Upper lobe of left lung (tissue), 6 donors: ENCODE results near the gene OR8G5. TPM values are rescaled to one million over a fixed set of nuclear protein-coding genes. Genes with fewer than 3 reads are reported as not detected.
A peak's percentile ranks its signal among the peaks of the same experiment; 100 is the strongest.

Experiments used
- ATAC-seq, 2 donors: fragments of 200-7000 bp; cut with Tn5 transposase; one replicate each; pipeline ENCODE4 v1.9.1; 2022; ENCODE audit warnings: mild to moderate bottlenecking in 2 of 2, moderate library complexity in 2 of 2; ENCODE audit not compliant: low FRiP score in 2 of 2
- DNase-seq, 2 donors: peaks; one replicate each; pipeline ENCODE4 v3.0.0-alpha.2; 2019 to 2020
- H3K27ac ChIP-seq, 4 donors: fragments of 200-600 bp; sonication (generic); one replicate each; pipeline ENCODE4 v1.5.1; 2016 to 2019
- H3K27me3 ChIP-seq, 4 donors: fragments of 200-600 bp; sonication (generic); one replicate each; pipeline ENCODE4 v1.5.1; 2017 to 2019
- H3K36me3 ChIP-seq, 4 donors: fragments of 200-600 bp; sonication (generic); one replicate each; pipeline ENCODE4 v1.5.1; 2016 to 2019
- H3K4me1 ChIP-seq, 4 donors: fragments of 200-600 bp; sonication (generic); one replicate each; pipeline ENCODE4 v1.5.1; 2018 to 2019
- H3K4me3 ChIP-seq, 4 donors: fragments of 200-600 bp; sonication (generic); one replicate each; pipeline ENCODE4 v1.5.1; 2017 to 2019; ENCODE audit warnings: mild to moderate bottlenecking in 2 of 4, moderate library complexity in 1 of 4
- H3K9me3 ChIP-seq, 4 donors: fragments of 200-600 bp; sonication (generic); one replicate each; pipeline ENCODE4 v1.5.1; 2018 to 2019
- EP300 ChIP-seq, 4 donors: sonication (generic); formaldehyde crosslinking; IDR thresholded peaks; one replicate each; pipeline ENCODE4 v1.5.1; 2017; ENCODE audit warnings: antibody characterized with exemption in 4 of 4, control low read depth in 2 of 4
- POLR2A ChIP-seq, 4 donors: fragments of 450-650 bp; IDR thresholded peaks; one replicate each; pipeline ENCODE4 v1.5.1; 2016 to 2017; ENCODE audit warnings: antibody characterized with exemption in 4 of 4, mild to moderate bottlenecking in 2 of 4
- POLR2AphosphoS5 ChIP-seq, 2 donors: sonication (generic); formaldehyde crosslinking; IDR thresholded peaks; one replicate each; pipeline ENCODE4 v1.5.1; 2017; ENCODE audit warnings: antibody characterized with exemption in 2 of 2
- WGBS, 2 donors: methylation state at CpG; one replicate each; pipeline ENCODE4 v1.1.5; 2017 to 2018; 5-methylcytosine and 5-hydroxymethylcytosine counted together
- total RNA-seq, 6 donors: library from RNA; depleted of rRNA in 4 of 6; stranded (reverse); fragments of >200 nt in 4 of 6; gene quantifications; one replicate each; pipeline versions ENCODE4 v1.1.0 to v1.2.1, GENCODE V29; 2016 to 2021
- TF ChIP-seq, protein P1 (sequence below), 6 experiments: fragments of 450-650 bp in 4 of 6; fragments of 200-600 bp in 2 of 6; sonication (generic) in 2 of 6; IDR thresholded peaks; one replicate each; pipeline ENCODE4 v1.5.1; 2016 to 2019; ENCODE audit warnings: antibody characterized with exemption in 6 of 6
- donor health status: DM: no; HTN: no; CAD: no; lungs with moderate emphysema.
- donor health status: DM: no; HTN: yes; CAD: no; lungs with severe emphysema.

OR8G5 gene, protein sequence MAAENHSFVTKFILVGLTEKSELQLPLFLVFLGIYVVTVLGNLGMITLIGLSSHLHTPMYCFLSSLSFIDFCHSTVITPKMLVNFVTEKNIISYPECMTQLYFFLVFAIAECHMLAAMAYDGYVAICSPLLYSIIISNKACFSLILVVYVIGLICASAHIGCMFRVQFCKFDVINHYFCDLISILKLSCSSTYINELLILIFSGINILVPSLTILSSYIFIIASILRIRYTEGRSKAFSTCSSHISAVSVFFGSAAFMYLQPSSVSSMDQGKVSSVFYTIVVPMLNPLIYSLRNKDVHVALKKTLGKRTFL
- under 1 TPM in 1 of 6 donors, not detected in 5; 0.64 TPM for total RNA-seq

DNA sequence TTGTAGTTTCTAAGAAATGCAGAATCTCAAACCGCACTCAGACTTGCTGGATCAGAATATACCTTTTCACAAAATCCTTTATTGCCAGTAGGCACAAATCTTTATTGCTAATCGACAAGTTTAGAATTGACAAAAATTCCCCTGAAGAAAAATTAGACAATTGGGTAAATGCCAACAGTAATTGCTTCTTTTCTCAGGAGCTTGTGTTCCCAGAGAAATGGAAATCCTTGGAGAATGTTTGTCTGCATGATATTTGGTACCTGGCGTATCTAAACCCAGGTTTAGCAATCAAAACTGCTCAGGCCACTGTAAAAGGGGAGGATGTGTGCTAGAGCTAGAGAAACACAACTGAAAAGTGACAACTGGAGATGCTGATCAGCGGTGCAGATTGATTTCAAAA is at the start of gene OR8G5:
TSS of gene OR8G5 (plus strand) at position 301 of the 400 bp plus-strand sequence. CDS start 8,556 bp downstream, outside the sequence.
- Histone ChIP-seq H3K9me3 (no peaks in the 10 kb centered on the region), H3K4me3 (no peak within 1 kb of the TSS), H3K4me1 (no peaks in the 10 kb centered on the region), H3K27me3 (no peaks in the 10 kb centered on the region), H3K36me3 (no peaks in the 10 kb centered on the region), H3K27ac (no peak within 1 kb of the TSS)
- ATAC-seq (no peak), DNase-seq (no peak)
- TF ChIP-seq POLR2A (IDR thresholded peaks at IDR 0.05) (no peak), EP300 (IDR thresholded peaks at IDR 0.05) (no peak), POLR2AphosphoS5 (IDR thresholded peaks at IDR 0.05) (no peak)
- TF ChIP-seq, protein P1, sequence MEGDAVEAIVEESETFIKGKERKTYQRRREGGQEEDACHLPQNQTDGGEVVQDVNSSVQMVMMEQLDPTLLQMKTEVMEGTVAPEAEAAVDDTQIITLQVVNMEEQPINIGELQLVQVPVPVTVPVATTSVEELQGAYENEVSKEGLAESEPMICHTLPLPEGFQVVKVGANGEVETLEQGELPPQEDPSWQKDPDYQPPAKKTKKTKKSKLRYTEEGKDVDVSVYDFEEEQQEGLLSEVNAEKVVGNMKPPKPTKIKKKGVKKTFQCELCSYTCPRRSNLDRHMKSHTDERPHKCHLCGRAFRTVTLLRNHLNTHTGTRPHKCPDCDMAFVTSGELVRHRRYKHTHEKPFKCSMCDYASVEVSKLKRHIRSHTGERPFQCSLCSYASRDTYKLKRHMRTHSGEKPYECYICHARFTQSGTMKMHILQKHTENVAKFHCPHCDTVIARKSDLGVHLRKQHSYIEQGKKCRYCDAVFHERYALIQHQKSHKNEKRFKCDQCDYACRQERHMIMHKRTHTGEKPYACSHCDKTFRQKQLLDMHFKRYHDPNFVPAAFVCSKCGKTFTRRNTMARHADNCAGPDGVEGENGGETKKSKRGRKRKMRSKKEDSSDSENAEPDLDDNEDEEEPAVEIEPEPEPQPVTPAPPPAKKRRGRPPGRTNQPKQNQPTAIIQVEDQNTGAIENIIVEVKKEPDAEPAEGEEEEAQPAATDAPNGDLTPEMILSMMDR (IDR thresholded peaks at IDR 0.05): no peak
- WGBS, 2 donors: 70 to 82% methylated on average over 4 of the region's 4 CpGs

DNA sequence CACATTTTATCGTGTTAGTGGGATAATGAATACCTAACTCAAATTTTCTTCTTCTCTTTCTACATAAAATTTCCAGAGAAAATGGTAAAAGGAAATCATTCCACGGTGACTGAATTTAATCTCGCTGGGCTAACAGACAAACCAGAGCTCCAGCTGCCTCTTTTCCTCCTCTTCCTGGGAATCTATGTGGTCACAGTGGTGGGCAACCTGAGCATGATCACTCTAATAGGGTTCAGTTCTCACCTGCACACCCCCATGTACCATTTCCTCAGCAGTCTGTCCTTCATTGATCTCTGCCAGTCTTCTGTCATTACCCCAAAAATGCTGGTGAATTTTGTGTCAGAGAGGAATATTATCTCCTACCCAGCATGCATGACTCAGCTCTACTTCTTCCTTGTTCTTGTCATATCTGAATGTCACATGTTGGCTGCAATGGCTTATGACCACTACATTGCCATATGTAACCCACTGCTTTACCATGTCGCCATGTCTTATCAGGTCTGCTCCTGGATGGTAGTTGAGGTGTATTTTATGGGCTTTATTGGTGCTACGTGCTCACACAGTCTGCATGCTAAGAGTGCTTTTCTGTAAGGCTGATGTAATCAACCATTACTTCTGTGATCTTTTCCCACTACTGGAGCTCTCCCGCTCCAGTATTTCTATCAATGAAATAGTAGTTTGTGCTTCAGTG is 48.9 kb upstream of the OR8G5 start:
- no peaks in the 10 kb centered on the region for H3K36me3 ChIP-seq
- no peak overlapping the region for H3K27ac ChIP-seq
- no peaks in the 10 kb centered on the region for H3K4me1 ChIP-seq
- no peak for TF ChIP-seq POLR2AphosphoS5 (IDR thresholded peaks at IDR 0.05)
- TF ChIP-seq, protein P1 (IDR thresholded peaks at IDR 0.05): no peak
- TF ChIP-seq EP300 (IDR thresholded peaks at IDR 0.05): no peak
- TF ChIP-seq POLR2A (IDR thresholded peaks at IDR 0.05): no peak
- H3K27me3 ChIP-seq: no peaks in the 10 kb centered on the region
- DNase-seq: no peak
- 80 to 82% methylated on average over 6 of the region's 6 CpGs for WGBS, 2 donors
- H3K9me3 ChIP-seq: no peaks in the 10 kb centered on the region
- ATAC-seq: no peak
- H3K4me3 ChIP-seq: no peak overlapping the region

DNA sequence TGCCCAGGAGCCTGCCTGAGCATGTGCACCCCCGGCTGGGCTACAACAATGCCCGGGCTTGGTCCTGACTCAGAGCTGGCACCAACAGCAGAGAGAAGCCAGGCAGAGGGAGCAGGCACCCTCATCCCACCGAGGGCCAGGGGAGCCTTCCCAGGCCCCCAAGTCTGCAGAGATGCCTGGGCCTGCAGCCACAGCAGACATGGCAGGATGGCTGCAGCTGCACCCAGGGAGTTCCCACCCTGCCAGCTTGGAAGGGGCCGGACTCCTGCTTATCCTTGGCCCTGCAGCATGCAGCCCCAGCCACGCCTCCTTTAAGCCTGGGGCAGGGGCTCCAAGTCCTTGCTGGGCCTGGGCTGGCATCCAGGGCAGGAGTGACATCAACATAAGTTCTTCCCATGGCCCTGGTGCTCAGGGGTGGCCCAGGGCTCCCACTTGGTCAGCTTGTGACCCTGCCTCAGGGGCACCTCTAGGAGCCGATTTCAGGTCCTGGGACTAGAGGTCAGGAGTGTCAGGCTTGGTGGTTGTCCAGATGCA is 46.3 kb upstream of the OR8G5 start:
- Histone ChIP-seq H3K36me3 (no peaks in the 10 kb centered on the region), H3K27me3 (no peaks in the 10 kb centered on the region), H3K9me3 (no peaks in the 10 kb centered on the region), H3K4me1 (no peaks in the 10 kb centered on the region), H3K27ac (no peak overlapping the region), H3K4me3 (no peak overlapping the region)
- TF ChIP-seq POLR2AphosphoS5 (IDR thresholded peaks at IDR 0.05): no peak
- TF ChIP-seq, protein P1 (IDR thresholded peaks at IDR 0.05): no peak
- TF ChIP-seq EP300 (IDR thresholded peaks at IDR 0.05): no peak
- no peak for TF ChIP-seq POLR2A (IDR thresholded peaks at IDR 0.05)
- DNase-seq (peak in 1 of 2 donors; percentile 37), ATAC-seq (peak; percentile 14 to 17)
- 80 to 88% methylated on average over 1 to 3 of the region's 6 CpGs for WGBS, 2 donors

DNA sequence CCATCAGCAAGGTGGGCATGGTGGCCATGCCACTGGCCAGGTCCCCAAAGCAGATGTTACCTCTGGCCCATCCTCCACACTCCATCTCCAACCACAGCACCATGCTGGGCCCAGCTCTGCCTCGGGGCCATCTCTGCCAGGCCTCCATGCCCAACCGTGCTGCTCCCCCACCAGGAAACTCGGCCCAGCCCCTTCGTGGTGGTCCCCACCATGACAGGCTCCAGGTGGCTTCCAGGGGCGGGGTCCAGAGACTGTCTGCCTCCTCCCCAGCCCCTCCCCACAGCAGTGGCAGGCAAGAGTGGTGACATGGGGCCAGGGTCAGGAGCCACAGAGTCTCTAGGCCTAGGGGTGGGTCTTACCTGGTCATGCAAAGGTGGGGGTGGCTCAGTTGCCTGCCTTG is 45.8 kb upstream of the OR8G5 start:
- DNase-seq: peak in 1 of 2 donors; percentile 52
- ATAC-seq: peak; percentile 19 to 32
- H3K4me1 ChIP-seq: no peaks in the 10 kb centered on the region

More for the DNA sequence above, 45.8 kb upstream of the OR8G5 start:
- 60% methylated on average over 5 of the region's 5 CpGs; no CpG with 5 or more reads in 1 of the 2 donors for WGBS, 2 donors
- Histone ChIP-seq H3K27me3 (no peaks in the 10 kb centered on the region), H3K9me3 (no peaks in the 10 kb centered on the region), H3K27ac (no peak overlapping the region), H3K4me3 (no peak overlapping the region), H3K36me3 (no peaks in the 10 kb centered on the region)
- TF ChIP-seq EP300 (IDR thresholded peaks at IDR 0.05): no peak
- no peak for TF ChIP-seq POLR2A (IDR thresholded peaks at IDR 0.05)
- TF ChIP-seq POLR2AphosphoS5 (IDR thresholded peaks at IDR 0.05): no peak
- TF ChIP-seq, protein P1 (IDR thresholded peaks at IDR 0.05): no peak
